Neural progenitor cell (in vitro differentiated cells): ENCODE measurements around the gene TPCN2. TPM values are rescaled to one million over a fixed set of nuclear protein-coding genes. Genes with fewer than 3 reads are reported as not detected.

ENCODE experiments used
- DNase-seq: peaks from one replicate; pipeline ENCODE4 v3.0.0-alpha.2; 2016; ENCODE audit warnings: low spot score
- H2AFZ ChIP-seq: fragments of 200-600 bp; sonication (generic); replicated peaks from 2 replicates; pipeline ENCODE4 v1.6.1; 2016; ENCODE audit warnings: antibody characterized with exemption
- H3F3A ChIP-seq: fragments of 200-600 bp; sonication (generic); 2 replicates; pipeline ENCODE4 v1.6.1; 2016; ENCODE audit warnings: antibody characterized with exemption, low read depth
- H3K27ac ChIP-seq: fragments of 200-600 bp; sonication (generic); 2 replicates; pipeline ENCODE4 v1.5.1; 2016; ENCODE audit warnings: mild to moderate bottlenecking
- H3K27me3 ChIP-seq: fragments of 200-600 bp; sonication (generic); 2 replicates; pipeline ENCODE4 v1.6.1; 2016; ENCODE audit warnings: mild to moderate bottlenecking, moderate library complexity
- H3K36me3 ChIP-seq: fragments of 200-600 bp; sonication (generic); 2 replicates; pipeline ENCODE4 v1.5.1; 2016
- H3K4me1 ChIP-seq: fragments of 200-600 bp; sonication (generic); 2 replicates; pipeline ENCODE4 v1.6.1; 2016; ENCODE audit warnings: mixed run types
- H3K4me2 ChIP-seq: fragments of 200-600 bp; sonication (generic); 2 replicates; pipeline ENCODE4 v1.6.1; 2016
- H3K4me3 ChIP-seq: fragments of 200-600 bp; sonication (generic); 2 replicates; pipeline ENCODE4 v1.5.1; 2016
- H3K79me2 ChIP-seq: fragments of 200-600 bp; sonication (generic); 2 replicates; pipeline ENCODE4 v1.6.1; 2016; ENCODE audit warnings: low read depth
- H3K9ac ChIP-seq: fragments of 200-600 bp; sonication (generic); 2 replicates; pipeline ENCODE4 v1.6.1; 2016
- H3K9me3 ChIP-seq: fragments of 200-600 bp; sonication (generic); 2 replicates; pipeline ENCODE4 v1.5.1; 2016; ENCODE audit warnings: low read depth
- H4K20me1 ChIP-seq: fragments of 200-600 bp; sonication (generic); 2 replicates; pipeline ENCODE4 v1.6.1; 2016; ENCODE audit warnings: low read depth
- H3K27ac Mint-ChIP-seq: 3 replicates; pipeline ENCODE4 v1.8.0; 2021; ENCODE audit warnings: mixed read lengths
- H3K27me3 Mint-ChIP-seq: 2 replicates; pipeline ENCODE4 v1.8.0; 2022; ENCODE audit warnings: low read depth, mild to moderate bottlenecking, inconsistent platforms, moderate library complexity, mixed read lengths; ENCODE audit not compliant: insufficient read depth
- H3K36me3 Mint-ChIP-seq: 3 replicates; pipeline ENCODE4 v1.8.0; 2021; ENCODE audit warnings: mixed read lengths
- H3K4me1 Mint-ChIP-seq: 3 replicates; pipeline ENCODE4 v1.8.0; 2021; ENCODE audit warnings: mixed read lengths
- H3K4me3 Mint-ChIP-seq: 3 replicates; pipeline ENCODE4 v1.8.0; 2021; ENCODE audit warnings: mild to moderate bottlenecking, moderate library complexity, mixed read lengths
- H3K9me3 Mint-ChIP-seq: 3 replicates; pipeline ENCODE4 v1.8.0; 2020; ENCODE audit warnings: mixed read lengths
- CTCF ChIP-seq: fragments of 200-600 bp; sonication (generic); IDR thresholded peaks from 2 replicates; pipeline ENCODE4 v1.5.1; 2017; ENCODE audit warnings: antibody characterized with exemption, mild to moderate bottlenecking
- EZH2 ChIP-seq: fragments of 200-600 bp; sonication (generic); IDR thresholded peaks from 2 replicates; pipeline ENCODE4 v1.6.1; 2017; ENCODE audit warnings: antibody characterized with exemption, mild to moderate bottlenecking, moderate library complexity
- EZH2phosphoT487 ChIP-seq: fragments of 200-600 bp; sonication (generic); IDR thresholded peaks from 2 replicates; pipeline ENCODE4 v1.6.1; 2017; ENCODE audit warnings: antibody characterized with exemption
- total RNA-seq: library from RNA; depleted of rRNA; stranded (reverse); fragments of >200 nt; gene quantifications from 2 replicates; pipeline ENCODE4 v1.2.3, GENCODE V29; 2015; ENCODE audit warnings: low replicate concordance

The TPCN2 gene
- total RNA-seq, 1 donor from 2014 or later, result 7.2 TPM

GRCh38 chr11:69059429-69059828, 10.7 kb downstream of the TPCN2 start:
- H3K4me2 ChIP-seq, result no peak overlapping the region
- H2AFZ ChIP-seq, result no peak overlapping the region
- no peaks in the 10 kb centered on the region for H3F3A ChIP-seq
- no peaks in the 10 kb centered on the region for H3K36me3 Mint-ChIP-seq
- no peaks in the 10 kb centered on the region for H3K4me1 ChIP-seq
- no peaks in the 10 kb centered on the region for H3K36me3 ChIP-seq
- H3K9me3 Mint-ChIP-seq, result no peaks in the 10 kb centered on the region
- no peak overlapping the region for H3K4me3 ChIP-seq
- no peaks in the 10 kb centered on the region for H3K79me2 ChIP-seq
- TF ChIP-seq EZH2, result no peak
- TF ChIP-seq CTCF, result no peak
- no peak for TF ChIP-seq EZH2phosphoT487
- no peaks in the 10 kb centered on the region for H3K27me3 ChIP-seq
- no peaks in the 10 kb centered on the region for H3K9me3 ChIP-seq
- no peak overlapping the region for H3K4me3 Mint-ChIP-seq
- H3K27me3 Mint-ChIP-seq, result no peaks in the 10 kb centered on the region
- no peaks in the 10 kb centered on the region for H3K4me1 Mint-ChIP-seq
- no peak for DNase-seq
- H4K20me1 ChIP-seq, result peaks cover 5% of the 10 kb centered on the region
- H3K27ac ChIP-seq, result no peak overlapping the region
- no peak overlapping the region for H3K27ac Mint-ChIP-seq
- H3K9ac ChIP-seq, result no peak overlapping the region

DNA sequence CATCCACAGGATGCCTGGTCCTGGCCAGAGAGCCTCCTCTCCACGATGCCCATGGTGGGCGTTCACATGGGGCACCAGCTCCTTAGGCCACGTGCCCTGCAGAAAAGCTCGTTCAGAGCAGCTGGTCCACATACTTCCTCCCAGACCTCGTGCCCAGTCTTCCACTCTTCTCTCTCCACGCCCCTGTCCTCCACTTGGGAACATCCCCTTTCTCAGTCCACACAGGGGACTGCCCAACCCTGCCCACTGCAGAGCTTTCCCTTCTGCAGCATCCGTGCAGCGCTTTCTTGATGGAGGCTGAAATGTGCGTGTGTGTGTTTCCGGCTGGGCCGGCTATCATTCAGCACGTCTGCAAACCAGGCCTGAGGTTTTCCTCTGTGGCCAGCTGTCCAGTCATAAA, 11.3 kb downstream of the TPCN2 start:
- no peak overlapping the region for H2AFZ ChIP-seq
- no peak overlapping the region for H3K4me2 ChIP-seq
- Mint-ChIP-seq H3K9me3 (no peaks in the 10 kb centered on the region), H3K36me3 (no peaks in the 10 kb centered on the region), H3K27me3 (no peaks in the 10 kb centered on the region), H3K4me3 (no peak overlapping the region), H3K4me1 (no peaks in the 10 kb centered on the region), H3K27ac (no peak overlapping the region)
- no peak overlapping the region for H3K27ac ChIP-seq
- DNase-seq, result no peak
- no peaks in the 10 kb centered on the region for H3K36me3 ChIP-seq
- H3K9ac ChIP-seq, result no peak overlapping the region
- no peak for TF ChIP-seq EZH2
- no peak for TF ChIP-seq EZH2phosphoT487
- no peak for TF ChIP-seq CTCF
- no peaks in the 10 kb centered on the region for H3K9me3 ChIP-seq
- no peaks in the 10 kb centered on the region for H3F3A ChIP-seq
- peaks cover 5% of the 10 kb centered on the region for H4K20me1 ChIP-seq
- no peaks in the 10 kb centered on the region for H3K27me3 ChIP-seq
- no peak overlapping the region for H3K4me3 ChIP-seq
- H3K79me2 ChIP-seq, result no peaks in the 10 kb centered on the region
- H3K4me1 ChIP-seq, result no peaks in the 10 kb centered on the region

DNA sequence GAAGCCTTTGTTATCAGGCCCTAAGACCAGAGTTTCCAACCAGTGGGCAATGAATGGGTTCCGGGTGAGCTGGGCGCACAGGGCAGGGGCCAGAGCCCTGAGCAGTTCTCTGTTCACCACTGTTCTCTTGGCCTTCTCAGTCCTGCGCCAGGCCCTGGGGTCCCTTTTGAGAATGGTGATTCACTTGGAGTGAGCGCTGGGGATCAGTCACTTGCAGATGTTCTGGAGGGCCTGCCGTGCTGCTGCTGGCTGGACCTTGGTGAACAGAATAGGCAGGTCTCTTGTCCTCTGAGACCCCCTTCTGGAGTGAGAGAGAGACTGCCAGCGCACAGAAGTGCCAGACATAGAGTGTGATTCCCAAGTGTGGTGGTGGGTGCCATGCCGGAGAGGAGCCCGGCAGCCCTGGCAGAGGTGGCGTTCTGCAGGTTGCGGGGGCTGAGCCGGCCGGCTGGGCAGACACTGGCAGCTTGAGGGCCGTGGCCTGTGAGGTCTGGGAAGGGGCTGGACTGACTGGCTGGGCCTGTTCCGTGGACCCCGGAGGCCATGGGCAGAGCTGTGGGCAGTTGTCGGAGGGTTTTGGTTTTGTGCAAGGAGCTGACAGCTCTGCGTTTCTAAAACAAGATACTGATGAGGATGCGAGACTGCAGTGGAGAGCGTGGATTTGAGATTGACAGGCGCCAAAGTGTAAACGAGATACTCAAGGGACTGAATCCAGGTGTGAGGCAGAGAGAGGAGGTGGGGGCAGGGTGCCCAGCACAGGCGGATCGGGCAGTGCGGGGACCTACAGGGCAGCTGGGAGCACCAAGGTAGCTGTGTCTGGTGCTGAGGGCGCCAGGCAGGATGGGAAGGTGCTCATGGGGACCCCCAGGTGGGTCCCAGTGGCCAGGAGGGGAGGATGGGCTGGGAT, 12.3 kb downstream of the TPCN2 start:
- H3K9ac ChIP-seq, result no peak overlapping the region
- H3K27me3 Mint-ChIP-seq, result no peaks in the 10 kb centered on the region
- no peaks in the 10 kb centered on the region for H3K9me3 ChIP-seq
- no peak overlapping the region for H3K4me2 ChIP-seq
- no peaks in the 10 kb centered on the region for H3K36me3 ChIP-seq
- no peak for TF ChIP-seq EZH2
- no peak for TF ChIP-seq EZH2phosphoT487
- no peak for TF ChIP-seq CTCF
- no peaks in the 10 kb centered on the region for H3K36me3 Mint-ChIP-seq
- H3F3A ChIP-seq, result no peaks in the 10 kb centered on the region
- DNase-seq, result no peak
- no peak overlapping the region for H3K4me3 ChIP-seq
- H3K4me3 Mint-ChIP-seq, result peak overlapping the region; percentile 25
- H3K27me3 ChIP-seq, result no peaks in the 10 kb centered on the region
- peaks cover 3% of the 10 kb centered on the region for H3K4me1 Mint-ChIP-seq
- no peak overlapping the region for H3K27ac Mint-ChIP-seq
- no peaks in the 10 kb centered on the region for H3K4me1 ChIP-seq
- H3K79me2 ChIP-seq, result no peaks in the 10 kb centered on the region
- no peak overlapping the region for H2AFZ ChIP-seq
- peaks cover 8% of the 10 kb centered on the region for H4K20me1 ChIP-seq
- no peak overlapping the region for H3K27ac ChIP-seq
- no peaks in the 10 kb centered on the region for H3K9me3 Mint-ChIP-seq
